ENCODE measurements around the gene CRKL.

The CRKL gene

DNA sequence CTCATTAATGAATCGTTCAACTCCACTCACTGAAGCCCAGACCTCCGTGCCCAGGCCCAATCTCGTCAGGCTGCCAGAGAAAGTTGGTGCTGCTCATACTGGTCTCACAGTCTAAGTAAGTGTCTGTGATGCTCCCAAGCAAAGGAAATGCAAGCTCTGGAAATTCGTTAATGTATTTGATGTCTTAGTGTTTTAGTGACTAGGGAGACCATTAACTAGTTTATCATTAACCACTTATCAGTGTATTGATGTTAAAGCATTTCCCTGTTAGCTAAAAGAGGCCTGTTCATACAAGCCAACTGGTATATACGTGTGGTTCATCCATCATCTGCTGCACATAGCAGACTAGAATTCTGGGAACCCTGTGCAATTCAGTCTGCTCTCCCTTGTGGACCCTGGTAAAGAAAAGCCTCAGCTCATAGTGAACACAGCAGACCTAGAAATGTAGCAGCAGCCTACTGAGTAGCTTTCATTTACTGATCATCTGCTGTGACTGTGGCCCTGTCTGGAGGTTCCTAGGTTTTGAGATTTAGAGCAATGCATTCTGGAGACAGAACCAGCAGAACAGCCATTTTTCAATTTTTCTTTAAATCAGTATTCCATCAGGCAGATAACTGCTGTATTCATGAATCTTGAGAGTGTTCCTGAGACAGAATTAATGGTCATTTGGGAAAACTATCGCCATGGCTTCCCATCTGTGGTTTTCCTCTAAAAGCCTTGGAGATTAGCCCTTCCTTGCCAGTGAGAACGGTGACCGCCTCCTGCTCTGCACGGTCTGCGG, 34.1 kb downstream of the CRKL start:
- DNase-seq (ENCODE audit: low read depth, low spot score): no peak

DNA sequence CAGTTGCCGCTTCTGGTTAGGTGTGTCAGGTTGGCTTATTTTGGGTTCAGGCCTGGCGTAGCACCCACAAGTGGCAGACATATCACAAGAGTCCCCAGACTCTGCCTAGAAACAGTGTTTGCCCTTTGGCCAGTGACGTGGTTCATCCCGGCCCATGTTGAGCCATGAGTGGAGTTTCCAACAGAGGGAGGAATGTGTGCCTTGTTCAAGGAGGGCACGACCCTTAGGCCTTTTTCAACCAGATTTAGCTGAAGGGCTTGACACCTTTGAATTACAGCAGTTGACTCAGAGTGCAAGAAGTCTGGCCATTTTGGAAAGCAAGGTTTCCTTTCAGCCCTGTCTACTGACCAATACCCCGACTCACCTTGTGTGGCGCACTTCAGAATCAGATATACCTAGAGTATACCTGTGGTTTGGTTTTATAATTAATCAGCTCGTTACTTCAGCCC, 34.7 kb downstream of the CRKL start:
- DNase-seq (ENCODE audit: low read depth, low spot score): no peak

DNA sequence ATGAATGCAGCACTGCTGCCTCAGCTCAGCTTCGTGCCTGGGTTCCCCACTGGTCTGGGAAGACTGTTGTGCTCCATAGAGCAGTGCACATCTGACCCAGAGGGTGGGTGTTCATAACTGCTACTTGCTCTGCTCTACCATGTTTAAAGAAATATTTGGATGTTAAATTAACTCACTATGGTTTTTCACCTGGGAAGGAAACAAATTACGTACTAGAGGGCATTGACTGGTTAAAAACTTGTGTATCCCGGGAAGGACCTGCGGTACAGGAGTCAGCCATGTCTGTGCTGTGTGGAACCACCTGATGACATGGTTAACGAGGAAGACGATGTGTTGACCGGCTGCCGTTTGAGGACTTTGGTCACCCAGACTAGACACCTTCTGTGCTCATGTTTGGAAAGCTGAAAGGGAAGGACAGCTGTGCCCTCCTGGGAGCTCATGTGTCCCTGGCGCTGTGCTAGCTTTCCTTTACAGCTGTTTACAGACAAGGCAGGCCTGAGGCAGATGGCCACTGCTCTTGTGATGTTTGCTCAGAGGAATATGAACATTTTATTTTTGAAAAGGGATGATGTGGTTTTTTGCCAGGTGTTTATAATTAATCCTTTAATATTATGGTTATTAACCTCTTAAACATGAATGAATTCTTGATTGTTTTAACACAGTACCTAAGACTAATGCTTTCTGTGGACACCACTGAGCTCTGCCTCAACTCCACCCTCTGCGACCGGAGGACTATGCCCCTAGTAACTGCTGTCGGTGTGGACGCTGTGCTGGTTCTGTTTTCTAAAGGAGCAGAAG, 35.5 kb downstream of the CRKL start:
- DNase-seq (ENCODE audit: low read depth, low spot score): no peak

DNA sequence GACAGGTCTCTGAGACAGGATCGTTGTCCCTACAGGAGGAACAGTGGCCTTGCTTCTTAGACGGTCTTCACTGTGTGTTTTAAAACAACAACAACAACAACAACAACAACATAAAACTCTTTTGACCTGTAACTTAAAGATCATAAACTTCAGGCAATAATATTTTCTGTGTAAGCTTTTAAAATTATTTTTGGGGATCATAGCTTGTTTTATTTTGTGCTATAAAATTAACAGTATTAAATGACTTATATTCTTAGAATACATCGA, 36.1 kb downstream of the CRKL start:
- no peak for DNase-seq (ENCODE audit: low read depth, low spot score)

DNA sequence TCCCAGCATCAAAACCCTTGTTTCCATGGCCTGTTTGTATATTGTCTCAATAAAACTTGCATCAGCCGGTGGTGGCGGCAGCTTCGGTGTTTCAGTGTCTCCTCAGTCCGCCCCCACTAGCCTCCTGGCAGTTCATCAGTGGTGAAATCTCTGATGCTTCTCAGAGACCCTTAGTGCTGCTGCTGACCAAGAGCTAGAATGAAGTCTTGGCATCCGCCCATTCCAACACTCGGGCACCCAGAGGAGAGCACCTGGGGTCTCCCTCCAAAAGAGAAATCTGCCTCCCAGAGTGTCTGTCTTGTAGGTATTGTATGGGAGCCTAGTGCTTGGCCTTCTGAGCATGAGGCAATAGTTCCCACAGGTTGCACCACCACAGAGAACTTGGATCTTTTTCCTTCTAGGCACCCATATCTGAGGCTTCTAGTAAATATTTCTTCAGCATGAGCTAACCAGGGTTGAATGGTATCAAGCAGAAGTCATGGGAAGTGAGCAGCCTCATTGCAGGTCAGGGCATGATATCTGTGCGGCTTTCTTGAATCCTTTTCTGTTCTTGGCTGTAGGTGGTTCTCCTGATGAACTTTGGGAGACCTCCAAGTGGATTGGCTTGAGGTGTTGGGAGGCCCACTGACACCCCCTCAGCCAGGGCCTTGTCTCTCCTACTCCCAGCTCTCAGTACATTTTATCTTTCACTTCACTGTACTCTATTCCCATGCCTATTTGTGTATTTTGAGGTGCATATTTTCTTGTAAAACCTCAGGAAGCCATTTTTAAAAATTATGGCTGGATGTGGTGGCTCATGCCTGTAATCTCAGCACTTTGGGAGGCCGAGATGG, 36.7 kb downstream of the CRKL start:
- no peak for DNase-seq (ENCODE audit: low read depth, low spot score)

DNA sequence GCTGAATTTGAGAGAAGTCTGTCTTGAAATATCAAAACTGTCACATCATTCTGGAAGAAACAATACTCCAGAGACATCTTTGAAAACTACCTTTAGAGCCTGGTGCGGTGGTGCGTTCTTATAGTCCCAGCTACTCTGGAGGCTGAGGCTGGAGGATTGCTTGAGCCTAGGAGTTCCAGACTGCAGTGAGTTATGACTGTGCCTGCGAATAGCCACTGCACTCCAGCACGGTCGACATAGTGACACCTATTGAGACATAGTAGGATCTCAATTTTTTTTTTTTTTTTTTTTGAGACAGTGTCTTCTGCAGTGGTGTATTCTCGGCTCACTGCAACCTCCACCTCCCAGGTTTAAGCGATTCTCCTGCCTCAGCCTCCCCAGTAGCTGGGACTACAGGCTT, 38.3 kb downstream of the CRKL start:
- DNase-seq (ENCODE audit: low read depth, low spot score): no peak

DNA sequence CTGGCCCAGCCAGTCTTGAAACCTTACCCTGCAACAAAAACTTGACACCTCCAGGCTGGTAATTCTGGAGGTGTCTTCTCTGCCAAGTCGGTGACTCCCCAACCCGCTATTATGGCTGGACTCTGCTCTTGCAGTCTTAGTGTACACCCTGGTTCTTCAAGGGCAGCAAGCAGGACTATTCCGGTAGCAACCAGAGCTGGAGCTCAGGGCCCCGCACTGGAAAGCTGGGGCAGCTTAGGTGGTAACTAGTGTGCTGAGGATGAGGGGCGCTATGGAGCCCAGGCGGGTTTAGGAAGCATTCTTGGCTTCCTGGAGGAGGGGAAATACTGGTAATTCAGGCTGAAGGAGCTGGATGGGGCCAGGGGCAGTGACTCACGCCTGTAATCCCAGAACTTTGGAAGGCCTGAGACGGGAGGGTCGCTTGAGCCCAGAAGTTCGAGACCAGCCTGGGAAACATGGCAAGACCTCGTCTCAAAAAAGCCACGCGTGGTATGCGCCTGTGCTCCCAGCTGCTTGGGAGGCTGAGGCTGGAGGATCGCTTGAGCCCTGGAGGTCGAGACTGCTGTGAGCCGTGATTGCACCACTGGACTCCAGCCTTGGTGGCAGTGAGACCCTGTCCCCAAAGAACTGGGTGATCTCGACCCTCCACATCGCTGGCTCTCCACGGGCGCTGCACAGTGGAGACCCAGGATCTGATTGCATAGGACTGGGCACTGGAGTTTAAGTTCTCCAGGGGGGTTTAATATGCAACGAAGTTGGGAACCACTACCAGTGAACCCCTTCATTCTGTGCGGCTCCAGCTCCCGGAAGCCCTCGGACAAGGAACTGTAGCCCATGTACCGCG, 39.3 kb downstream of the CRKL start:
- DNase-seq (ENCODE audit: low read depth, low spot score): peak; percentile 28

DNA sequence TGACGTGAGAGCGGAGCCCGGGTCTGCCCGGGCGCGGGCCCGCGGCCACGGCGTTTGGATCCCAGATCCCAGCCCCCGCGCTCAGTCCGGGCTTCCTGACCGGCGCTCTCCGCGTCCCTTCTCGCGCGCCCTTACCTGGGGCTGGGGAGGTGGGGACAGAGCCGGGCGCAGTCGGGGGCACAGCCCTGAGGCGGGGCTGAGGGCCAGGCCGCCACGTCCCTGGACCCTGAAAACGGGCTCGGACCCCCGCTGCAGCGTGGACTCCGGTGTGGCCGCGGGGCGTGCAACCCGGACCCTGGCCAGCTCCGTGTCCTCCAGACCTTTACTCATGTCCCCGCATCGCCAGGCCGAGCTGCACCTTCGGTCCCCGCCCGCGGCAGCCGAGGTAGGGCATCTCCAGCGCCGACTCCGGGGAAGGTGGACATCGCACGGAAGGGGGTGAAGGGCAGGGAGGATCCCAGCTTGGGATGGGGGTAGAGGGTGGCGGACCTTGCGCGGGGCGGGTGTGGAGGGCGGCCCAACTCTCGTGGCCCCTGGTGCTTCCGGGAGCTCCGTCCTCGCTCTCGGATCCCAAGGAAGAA, 40.0 kb downstream of the CRKL start:
- peak; percentile 48 for DNase-seq (ENCODE audit: low read depth, low spot score)

DNA sequence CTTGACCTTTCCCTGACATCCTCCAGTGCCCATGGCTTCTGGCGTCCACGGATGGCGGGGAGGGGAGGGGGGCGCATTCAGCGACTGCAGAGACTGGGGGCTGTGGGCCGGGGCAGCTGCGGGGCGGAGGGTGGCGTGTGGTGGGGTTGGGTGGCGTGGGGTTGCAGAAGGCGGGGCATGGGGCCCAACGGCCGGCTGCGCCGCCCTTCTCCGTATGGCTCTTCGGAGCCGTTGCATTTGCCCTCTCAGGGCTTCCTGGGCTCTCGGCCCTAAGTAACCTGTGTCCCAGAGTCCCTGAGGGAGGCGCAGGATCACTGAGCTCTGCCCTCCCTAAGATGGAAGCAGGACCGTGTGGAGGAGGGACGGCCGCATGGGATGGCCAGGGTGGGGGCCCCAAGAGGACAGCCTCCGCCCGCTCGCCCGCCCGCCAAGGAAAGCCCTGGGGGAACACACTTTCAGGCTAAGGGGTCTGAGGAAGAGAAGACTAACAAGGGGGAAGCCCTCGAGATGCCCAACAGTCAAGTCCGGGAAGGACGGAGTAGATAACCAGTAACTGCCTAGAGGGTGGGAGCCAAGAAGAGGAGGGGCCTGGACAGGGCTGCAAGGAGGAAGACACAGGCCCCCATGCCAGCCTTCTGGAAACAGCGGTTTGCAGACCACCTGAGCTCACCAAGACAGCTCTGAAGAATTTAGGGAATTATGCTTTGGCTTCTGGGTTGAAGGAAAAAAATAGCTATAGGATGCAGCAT, 40.6 kb downstream of the CRKL start:
- DNase-seq (ENCODE audit: low read depth, low spot score): peak; percentile 39

DNA sequence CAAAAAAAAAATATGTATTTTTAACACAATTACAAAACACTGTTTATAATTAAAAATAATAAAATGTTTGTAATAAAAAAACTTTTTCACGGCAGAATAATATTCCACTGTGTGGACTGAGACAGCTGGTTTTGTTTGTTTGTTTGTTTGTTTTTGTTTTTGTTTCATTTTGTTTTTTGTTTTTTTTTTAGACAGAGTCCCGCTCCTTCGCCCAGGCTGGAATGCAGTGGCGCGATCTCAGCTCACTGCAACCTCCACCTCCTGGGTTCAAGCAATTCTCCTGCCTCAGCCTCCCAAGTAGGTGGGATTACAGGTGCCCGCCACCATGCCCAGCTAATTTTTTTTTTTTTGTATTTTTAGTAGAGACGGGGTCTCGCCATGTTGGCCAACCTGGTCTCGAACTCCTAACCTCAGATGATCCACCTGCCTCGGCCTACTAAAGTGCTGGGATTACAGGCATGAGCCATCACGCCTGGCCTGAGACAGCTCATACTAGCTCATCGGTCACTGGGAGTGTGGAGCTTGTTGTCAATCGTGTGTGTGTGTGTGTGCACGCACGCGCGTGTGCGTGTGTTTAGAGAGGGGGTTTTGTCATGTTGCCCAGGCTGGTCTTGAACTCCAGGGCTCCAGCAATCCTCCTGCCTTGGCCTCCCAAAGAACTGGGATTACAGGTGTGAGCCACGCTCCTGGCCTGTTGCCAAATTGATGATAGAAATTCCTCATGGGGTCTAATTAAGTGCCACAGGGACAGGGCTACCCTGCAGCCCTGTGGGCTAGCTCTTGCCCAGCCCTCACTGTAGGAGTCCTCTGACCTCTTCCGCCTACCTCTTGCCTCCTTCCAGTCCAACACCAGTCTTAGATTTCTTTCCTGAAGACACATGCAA, 42.6 kb downstream of the CRKL start:
- no peak for DNase-seq (ENCODE audit: low read depth, low spot score)

DNA sequence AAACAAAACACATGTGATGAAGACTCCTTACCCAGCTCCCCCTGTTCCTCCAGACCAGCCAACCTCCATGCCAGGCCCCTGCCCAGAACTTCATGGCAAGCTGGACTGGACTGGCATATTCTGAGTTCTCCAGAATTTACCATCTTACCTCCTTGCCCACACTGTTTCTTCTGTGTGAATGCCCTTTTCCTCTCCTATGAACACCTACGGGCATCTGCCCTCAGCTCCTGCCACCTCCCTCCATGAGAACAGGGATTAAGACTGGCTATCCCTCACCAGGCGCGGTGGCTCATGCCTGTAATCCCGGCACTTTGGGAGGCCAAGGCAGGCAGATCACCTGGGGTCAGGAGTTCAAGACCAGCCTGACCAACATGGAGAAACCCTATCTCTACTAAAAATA, 43.4 kb downstream of the CRKL start:
- no peak for DNase-seq (ENCODE audit: low read depth, low spot score)

DNA sequence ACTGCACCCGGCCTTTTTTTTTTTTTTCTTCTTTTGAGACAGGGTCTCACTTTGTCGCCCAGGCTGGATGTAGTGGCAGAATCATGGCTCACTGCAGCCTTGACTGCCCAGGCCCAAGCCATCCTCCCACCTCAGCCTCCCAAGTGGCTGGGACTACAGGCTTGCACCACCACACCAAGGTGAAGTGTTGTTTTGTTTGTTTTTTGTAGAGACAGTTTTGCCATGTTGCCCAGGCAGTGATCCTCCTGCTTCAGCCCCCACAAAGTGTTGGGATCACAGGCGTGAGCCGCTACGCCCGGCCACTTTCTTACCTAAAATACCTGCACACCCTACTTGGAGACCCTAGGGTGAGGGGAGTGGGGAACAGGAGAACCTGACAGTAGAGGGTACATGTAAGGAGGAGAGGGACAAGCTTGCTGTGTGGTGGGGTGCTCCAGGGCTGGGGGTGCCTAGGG, 45.3 kb downstream of the CRKL start:
- DNase-seq (ENCODE audit: low read depth, low spot score): no peak

DNA sequence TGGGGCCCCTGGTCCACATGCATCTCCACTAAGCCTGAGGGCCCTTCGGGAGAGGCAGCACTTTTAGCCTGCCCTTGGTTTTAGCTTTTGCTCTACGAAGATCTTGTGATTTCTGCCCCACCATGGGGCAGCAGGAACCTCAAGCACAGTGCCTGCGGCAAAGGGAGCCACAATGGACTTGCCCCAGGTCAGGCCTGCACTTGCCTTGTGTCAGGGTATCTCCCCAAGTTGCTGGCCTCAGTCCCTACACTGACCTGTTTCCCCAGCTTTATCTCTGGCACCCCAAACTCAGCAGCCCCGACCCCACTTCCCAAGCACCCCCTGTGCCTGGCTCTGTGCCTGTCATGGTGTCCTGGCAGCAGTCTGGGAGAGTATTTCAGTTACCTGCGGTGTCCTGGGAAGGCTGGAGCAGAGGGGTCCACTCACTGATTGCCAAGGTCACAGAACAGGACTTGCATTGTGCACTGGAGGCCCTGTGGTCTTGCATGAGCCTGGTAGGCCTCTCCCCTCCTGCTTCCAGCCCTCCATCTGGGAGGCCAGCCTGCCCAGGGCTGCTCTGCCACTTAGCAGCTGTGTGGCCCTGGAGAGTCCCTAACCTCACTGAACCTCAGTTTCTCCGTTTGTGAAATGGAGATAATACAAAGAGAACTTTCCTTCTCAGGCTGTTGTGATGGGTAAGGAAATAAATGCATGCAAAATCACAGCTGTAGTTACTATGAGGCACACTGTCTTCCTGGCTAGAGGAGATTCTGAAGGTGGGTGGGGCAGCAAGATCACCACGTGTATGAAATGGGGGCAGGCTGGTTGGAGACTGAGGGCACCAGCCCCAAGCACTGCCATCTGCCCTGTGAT, 46.2 kb downstream of the CRKL start:
- no peak for DNase-seq (ENCODE audit: low read depth, low spot score)

DNA sequence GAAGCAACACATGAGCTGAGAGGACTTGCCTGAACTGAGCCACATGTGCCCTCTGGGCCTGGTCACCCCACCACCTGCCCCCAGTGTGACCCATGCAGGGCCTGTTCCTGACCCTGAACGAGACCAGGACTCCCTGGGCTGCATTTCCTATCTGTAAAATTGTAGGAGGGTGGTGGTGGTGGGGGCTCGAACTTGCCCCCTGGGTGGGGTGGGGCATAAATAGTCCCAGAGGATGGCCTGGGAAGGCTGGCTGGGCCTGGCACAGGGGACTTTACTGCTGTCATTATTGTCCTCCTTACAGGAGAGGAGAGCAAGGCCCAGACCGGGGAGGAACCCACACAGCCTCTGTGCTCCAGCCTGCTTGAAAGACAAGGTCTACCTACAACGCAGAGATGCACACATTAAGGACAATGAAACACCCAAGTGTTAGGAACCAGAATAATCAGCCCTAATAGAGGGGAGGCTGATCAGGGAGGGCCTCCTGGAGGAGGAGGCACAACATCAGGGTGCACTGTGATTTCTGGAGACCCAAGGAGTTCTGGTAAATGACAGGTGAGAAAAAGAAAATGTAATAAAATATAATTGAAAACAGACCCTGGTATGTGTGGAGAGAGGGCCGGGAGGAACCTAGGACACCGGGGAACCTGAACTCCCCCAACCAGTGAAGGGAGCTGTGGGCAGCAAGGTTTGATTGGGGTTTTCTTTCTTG, 47.0 kb downstream of the CRKL start:
- no peak for DNase-seq (ENCODE audit: low read depth, low spot score)

DNA sequence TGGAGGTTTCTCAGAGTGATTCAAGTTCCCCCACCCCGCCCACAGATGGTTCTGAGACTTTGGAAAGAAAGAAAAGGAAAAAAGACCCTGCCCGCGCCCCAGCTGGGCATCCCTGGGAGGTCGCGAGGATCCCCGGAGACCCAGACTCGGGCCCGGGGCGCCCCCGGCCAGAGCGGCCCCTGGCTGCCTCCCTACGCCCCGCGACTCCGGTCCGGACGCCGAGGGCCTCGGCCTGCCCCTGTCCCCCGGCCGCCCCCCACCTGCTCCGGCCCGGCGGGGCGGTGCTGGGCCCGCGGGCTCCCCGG, 47.5 kb downstream of the CRKL start:
- DNase-seq (ENCODE audit: low read depth, low spot score): no peak

DNA sequence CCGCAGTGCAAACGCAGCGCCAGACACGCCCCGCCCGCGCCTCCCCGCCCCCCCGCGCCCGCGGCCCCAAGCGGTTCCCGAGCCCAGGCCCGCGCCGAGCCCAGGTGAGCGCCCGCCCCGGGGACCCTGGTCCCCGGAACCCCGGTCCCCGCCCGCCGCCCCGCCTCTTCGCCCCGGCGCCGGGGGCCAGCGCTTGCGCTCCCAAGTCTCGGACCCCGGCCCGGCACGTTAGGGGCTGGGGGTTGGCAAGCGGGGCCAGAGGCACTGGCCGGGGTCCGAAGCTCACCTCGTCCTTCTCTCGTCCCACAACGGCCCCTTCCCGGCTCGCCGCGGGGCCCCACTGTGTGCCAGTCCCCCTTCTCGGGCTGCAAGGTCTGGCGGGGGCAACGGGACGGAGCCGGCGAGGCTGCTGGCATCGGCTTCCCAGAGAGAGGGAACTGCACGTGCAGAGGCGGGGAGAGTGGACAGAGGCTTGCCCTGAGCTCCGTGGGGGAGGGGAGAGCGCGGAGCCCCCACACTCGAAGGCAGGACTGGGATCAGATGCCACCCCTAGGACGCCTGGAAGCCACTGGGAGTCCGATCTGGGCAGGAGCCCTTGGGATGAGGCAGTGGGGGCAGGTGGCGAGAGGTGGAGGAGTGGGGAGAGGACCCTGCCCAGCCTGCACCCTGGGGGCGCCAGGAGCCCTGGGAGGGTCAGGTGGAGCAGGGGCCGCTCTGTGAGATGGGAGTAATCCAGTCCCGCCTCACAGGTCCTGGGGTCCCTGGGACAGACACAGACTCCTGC, 48.1 kb downstream of the CRKL start:
- DNase-seq (ENCODE audit: low read depth, low spot score): no peak

All from astrocyte of the hippocampus (primary cell).